ENCODE results near the gene ZBTB20. TPM values are rescaled to one million over a fixed set of nuclear protein-coding genes. Genes with fewer than 3 reads are reported as not detected.

The ZBTB20 gene
- total and polyA plus RNA-seq, 10 of the 15 experiments (the other 5 are each of a cell fraction or from before 2014, with no cell fraction given): 0.20 to 5.5 (median 2.2) TPM

DNA sequence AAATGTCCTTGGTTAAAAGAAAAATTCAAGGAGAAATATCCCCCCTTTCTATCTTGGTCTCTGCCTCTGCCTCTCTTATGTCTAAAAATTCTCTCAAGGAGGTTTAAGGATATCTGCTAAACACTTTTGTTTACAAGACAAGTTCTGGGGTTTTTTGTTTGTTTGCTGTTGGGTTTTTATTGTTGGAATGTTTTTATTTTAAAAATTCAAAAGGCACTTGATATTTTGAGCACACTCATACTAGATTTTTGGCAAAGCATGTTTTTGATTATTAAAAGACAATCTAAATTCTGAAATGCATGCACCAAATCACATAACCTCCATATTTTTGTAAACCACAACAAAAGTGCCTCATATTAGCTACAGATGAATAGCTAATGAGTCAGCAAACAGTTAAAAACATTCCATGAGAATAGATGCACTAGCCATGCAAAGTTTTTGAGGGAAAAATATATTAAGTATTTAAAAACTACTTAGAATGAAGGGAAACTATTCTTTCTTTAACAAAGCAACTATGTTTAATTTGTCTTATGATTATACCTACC is 84.6 kb downstream of the ZBTB20 start (continued):
- TF ChIP-seq POU2F2 (IDR thresholded peaks at IDR 0.05; ENCODE audit: borderline replicate concordance, low read depth, low read length): no peak
- no peak for TF ChIP-seq KAT2A (conservative IDR thresholded peaks at IDR 0.05; ENCODE audit: control insufficient read depth, low read depth, low read length)
- TF ChIP-seq LARP7 (IDR thresholded peaks at IDR 0.05): no peak

DNA sequence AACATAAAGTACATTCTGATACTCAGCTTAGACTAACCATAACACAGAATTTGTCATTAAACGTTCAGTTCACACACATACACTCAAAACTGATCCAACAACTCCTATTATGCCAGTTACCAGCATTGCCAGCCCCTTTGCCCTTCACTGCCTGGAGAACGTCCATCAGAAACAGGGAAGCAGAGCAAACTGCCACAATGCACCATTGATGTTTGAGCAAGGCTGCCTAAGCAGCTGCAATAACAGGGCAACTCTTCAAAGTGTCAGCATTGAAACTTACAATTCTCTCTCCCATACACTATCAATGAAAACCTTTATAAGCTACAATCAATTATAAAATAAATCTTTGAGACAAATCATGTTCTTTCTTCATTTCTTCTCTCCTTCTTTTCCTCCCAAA is 85.1 kb downstream of the ZBTB20 start:
- ChIA-PET POLR2A (interaction anchor here (0.5 kb wide), 1 partner anchor 44 kb away, joined by 3 read pairs; no protein-coding TSS in a partner anchor), RAD21 (ENCODE audit: unreplicated experiment) (no interaction called here), SMC1A (ENCODE audit: uncharacterized antibody, unreplicated experiment) (interaction anchor here (1.5 kb wide), 1 partner anchor 9 kb away, joined by 7 read pairs; no protein-coding TSS in a partner anchor), CTCF (no interaction called here)
- TF ChIP-seq POU2F2 (IDR thresholded peaks at IDR 0.05; ENCODE audit: borderline replicate concordance, low read depth, low read length) (no peak), POLR2AphosphoS5 (IDR thresholded peaks at IDR 0.05; ENCODE audit: low read length) (no peak), NRF1 (conservative IDR thresholded peaks at IDR 0.05; ENCODE audit: low read depth, low read length) (no peak), GABPA (IDR thresholded peaks at IDR 0.05; ENCODE audit: low read depth) (no peak), SMC3 (IDR thresholded peaks at IDR 0.05; ENCODE audit: borderline replicate concordance, low read length) (no peak)
- TF ChIP-seq, protein P1, sequence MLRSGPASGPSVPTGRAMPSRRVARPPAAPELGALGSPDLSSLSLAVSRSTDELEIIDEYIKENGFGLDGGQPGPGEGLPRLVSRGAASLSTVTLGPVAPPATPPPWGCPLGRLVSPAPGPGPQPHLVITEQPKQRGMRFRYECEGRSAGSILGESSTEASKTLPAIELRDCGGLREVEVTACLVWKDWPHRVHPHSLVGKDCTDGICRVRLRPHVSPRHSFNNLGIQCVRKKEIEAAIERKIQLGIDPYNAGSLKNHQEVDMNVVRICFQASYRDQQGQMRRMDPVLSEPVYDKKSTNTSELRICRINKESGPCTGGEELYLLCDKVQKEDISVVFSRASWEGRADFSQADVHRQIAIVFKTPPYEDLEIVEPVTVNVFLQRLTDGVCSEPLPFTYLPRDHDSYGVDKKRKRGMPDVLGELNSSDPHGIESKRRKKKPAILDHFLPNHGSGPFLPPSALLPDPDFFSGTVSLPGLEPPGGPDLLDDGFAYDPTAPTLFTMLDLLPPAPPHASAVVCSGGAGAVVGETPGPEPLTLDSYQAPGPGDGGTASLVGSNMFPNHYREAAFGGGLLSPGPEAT (IDR thresholded peaks at IDR 0.05; ENCODE audit: low read depth): no peak
- TF ChIP-seq, protein P2, sequence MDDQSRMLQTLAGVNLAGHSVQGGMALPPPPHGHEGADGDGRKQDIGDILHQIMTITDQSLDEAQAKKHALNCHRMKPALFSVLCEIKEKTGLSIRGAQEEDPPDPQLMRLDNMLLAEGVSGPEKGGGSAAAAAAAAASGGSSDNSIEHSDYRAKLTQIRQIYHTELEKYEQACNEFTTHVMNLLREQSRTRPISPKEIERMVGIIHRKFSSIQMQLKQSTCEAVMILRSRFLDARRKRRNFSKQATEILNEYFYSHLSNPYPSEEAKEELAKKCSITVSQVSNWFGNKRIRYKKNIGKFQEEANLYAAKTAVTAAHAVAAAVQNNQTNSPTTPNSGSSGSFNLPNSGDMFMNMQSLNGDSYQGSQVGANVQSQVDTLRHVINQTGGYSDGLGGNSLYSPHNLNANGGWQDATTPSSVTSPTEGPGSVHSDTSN (IDR thresholded peaks at IDR 0.05; ENCODE audit: insufficient replicate concordance, low read depth, low read length): no peak
- DNase-seq (ENCODE audit: low read depth, low spot score) (no peak), FAIRE-seq (no peak), ATAC-seq (no peak)
- intact Hi-C loops (cut with micrococcal nuclease; ENCODE audit: unreplicated experiment) (no loop called here), in situ Hi-C loops (cut with MboI) (no loop called here)
- no peaks in the 10 kb centered on the region for H3K9me3 ChIP-seq (replicated peaks; ENCODE audit: control insufficient read depth, insufficient read depth, low read length)
- H3K36me3 ChIP-seq (ENCODE audit: control insufficient read depth in 2 of 2, insufficient read depth in 2 of 2, low read length in 1 of 2): no peaks in the 10 kb centered on the region
- no peaks in the 10 kb centered on the region for H4K20me1 ChIP-seq (ENCODE audit: control insufficient read depth, insufficient read depth)
- H3K79me2 ChIP-seq (ENCODE audit: control insufficient read depth, insufficient read depth, low read length): no peaks in the 10 kb centered on the region
- no peaks in the 10 kb centered on the region for H3K27me3 ChIP-seq (replicated peaks in 1 of 2; ENCODE audit: control insufficient read depth in 2 of 2, insufficient read depth in 2 of 2, low read length in 1 of 2)
- H3K4me2 ChIP-seq (ENCODE audit: control insufficient read depth, insufficient read depth): no peak overlapping the region
- BruUV-seq (replicated peaks): no TSS peak
- H2AFZ ChIP-seq (ENCODE audit: control insufficient read depth, low read depth, low read length): no peak overlapping the region
- no peak overlapping the region for H3K27ac ChIP-seq (ENCODE audit: control insufficient read depth, insufficient read depth)
- no peak overlapping the region for H3K4me3 ChIP-seq
- no peaks in the 10 kb centered on the region for H3K4me1 ChIP-seq (ENCODE audit: control insufficient read depth, insufficient read depth, low read length)
- no peak overlapping the region for H3K9ac ChIP-seq (ENCODE audit: control insufficient read depth, insufficient read depth, low read length)
- WGBS (ENCODE audit: insufficient coverage, insufficient replicate concordance, low lambda C conversion rate, missing lambda C conversion rate): 66% methylated on average over 2 of the region's 2 CpGs
